C4-2B (cell line): ENCODE data around the gene TBX21.

ENCODE experiments used
- ZFX ChIP-seq: fragments of 450-650 bp; IDR thresholded peaks from 2 replicates; pipeline ENCODE4 v1.6.1; 2017
- TF ChIP-seq, protein P1 (sequence below): fragments of 450-650 bp; conservative IDR thresholded peaks from 2 replicates; pipeline ENCODE4 v1.5.1; 2017; ENCODE audit warnings: mild to moderate bottlenecking

DNA sequence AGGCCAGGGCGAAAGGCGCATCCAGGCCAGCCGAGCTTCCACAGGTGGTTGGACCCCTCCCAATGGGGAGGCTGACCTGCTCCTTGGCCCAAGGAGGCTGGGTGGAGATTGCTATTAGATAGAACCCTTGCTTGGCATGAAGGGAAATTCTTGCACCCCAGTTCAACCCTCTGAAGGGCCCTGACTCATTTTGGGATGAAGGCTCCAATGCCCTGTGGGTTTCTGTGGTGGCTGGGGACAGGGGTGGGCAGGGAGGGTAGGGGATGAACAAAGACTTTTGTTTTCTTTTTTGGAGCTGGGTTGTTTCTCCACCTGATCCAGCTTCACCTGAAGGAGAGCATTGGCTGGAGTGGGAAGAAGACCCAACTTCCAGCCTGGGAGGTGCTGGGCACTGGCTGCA lies 16.7 kb upstream of the TBX21 start:
- TF ChIP-seq, protein P1, sequence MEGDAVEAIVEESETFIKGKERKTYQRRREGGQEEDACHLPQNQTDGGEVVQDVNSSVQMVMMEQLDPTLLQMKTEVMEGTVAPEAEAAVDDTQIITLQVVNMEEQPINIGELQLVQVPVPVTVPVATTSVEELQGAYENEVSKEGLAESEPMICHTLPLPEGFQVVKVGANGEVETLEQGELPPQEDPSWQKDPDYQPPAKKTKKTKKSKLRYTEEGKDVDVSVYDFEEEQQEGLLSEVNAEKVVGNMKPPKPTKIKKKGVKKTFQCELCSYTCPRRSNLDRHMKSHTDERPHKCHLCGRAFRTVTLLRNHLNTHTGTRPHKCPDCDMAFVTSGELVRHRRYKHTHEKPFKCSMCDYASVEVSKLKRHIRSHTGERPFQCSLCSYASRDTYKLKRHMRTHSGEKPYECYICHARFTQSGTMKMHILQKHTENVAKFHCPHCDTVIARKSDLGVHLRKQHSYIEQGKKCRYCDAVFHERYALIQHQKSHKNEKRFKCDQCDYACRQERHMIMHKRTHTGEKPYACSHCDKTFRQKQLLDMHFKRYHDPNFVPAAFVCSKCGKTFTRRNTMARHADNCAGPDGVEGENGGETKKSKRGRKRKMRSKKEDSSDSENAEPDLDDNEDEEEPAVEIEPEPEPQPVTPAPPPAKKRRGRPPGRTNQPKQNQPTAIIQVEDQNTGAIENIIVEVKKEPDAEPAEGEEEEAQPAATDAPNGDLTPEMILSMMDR, result no peak
- no peak for TF ChIP-seq ZFX
